ENCODE data around the gene C9orf50.

- TF ChIP-seq CTCF (IDR thresholded peaks at IDR 0.05) (no peak), POLR2A (IDR thresholded peaks at IDR 0.05) (no peak), EP300 (IDR thresholded peaks at IDR 0.05) (no peak)
Observed at GRCh38 chr9:129629251-129629820, 8.4 kb upstream of the C9orf50 start.
